ENCODE measurements around the gene RHCG. TPM values are rescaled to one million over a fixed set of nuclear protein-coding genes. Genes with fewer than 3 reads are reported as not detected.

Gene RHCG
- total and polyA plus RNA-seq, 5 donors = 0.24 to 0.93 (median 0.76) TPM; not detected in 2

Other genes with a start within 250 kb of the RHCG start
- 10 to 100 TPM; 28.5 to 34.8 (median 33.7) TPM for gene POLG, start 161.8 kb downstream of the RHCG start, total RNA-seq
- 26.0 TPM for gene POLG, start 161.8 kb downstream of the RHCG start, polyA plus RNA-seq
- under 1 TPM in 3 of 4 donors, not detected in 1; 0.06 to 0.23 (median 0.18) TPM for gene TICRR, start 78.9 kb upstream of the RHCG start, total RNA-seq
- gene TICRR, start 78.9 kb upstream of the RHCG start, polyA plus RNA-seq = 0.09 TPM
- gene KIF7, start 158.9 kb upstream of the RHCG start, total RNA-seq = 1 to 10 TPM; 3.7 to 6.2 (median 5.5) TPM
- 4.4 TPM for gene KIF7, start 158.9 kb upstream of the RHCG start, polyA plus RNA-seq
- 10 to 100 TPM in 1 of 4 donors, 1 to 10 TPM in 2, under 1 TPM in 1; 0.68 to 24.6 (median 1.7) TPM for gene PLIN1, start 182.8 kb upstream of the RHCG start, total RNA-seq
- gene PLIN1, start 182.8 kb upstream of the RHCG start, polyA plus RNA-seq = 38.8 TPM
- 10 to 100 TPM in 1 of 4 donors, 1 to 10 TPM in 3; 8.8 to 10.3 (median 9.3) TPM for gene PEX11A, start 194.2 kb upstream of the RHCG start, total RNA-seq
- gene PEX11A, start 194.2 kb upstream of the RHCG start, polyA plus RNA-seq = 8.8 TPM
- gene WDR93, start 194.2 kb upstream of the RHCG start, total RNA-seq = not detected
- 0.05 TPM for gene WDR93, start 194.2 kb upstream of the RHCG start, polyA plus RNA-seq

Data from right cardiac atrium (tissue), 5 donors.